MM.1S (cell line): Measurements from ENCODE around the gene KCNIP4.

Source experiments
- CTCF ChIP-seq: fragments of 300-600 bp; sonication (generic); IDR thresholded peaks from 2 replicates; pipeline ENCODE4 v1.5.1; 2016; ENCODE audit warnings: antibody characterized with exemption, low read length, mixed read lengths
- EZH2 ChIP-seq: fragments of 300-600 bp; sonication (generic); optimal IDR thresholded peaks from 2 replicates; pipeline ENCODE3; 2017; ENCODE audit warnings: low read depth, mild to moderate bottlenecking, antibody characterized with exemption, low read length, mixed read lengths

GRCh38 chr4:20901851-20902250 lies 1046.7 kb downstream of the KCNIP4 start:
- TF ChIP-seq CTCF (no peak), EZH2 (no peak)
